ENCODE data around the gene CDHR1. TPM values are rescaled to one million over a fixed set of nuclear protein-coding genes. Genes with fewer than 3 reads are reported as not detected.

The CDHR1 gene
- total RNA-seq, 1 donor: 0.31 TPM

- Histone ChIP-seq H3K4me1 (ENCODE audit: insufficient read depth, low read length) (no peaks in the 10 kb centered on the region), H3K4me3 (ENCODE audit: low read length) (no peak overlapping the region), H3K27me3 (ENCODE audit: insufficient read depth, low read length) (no peaks in the 10 kb centered on the region), H3K9me3 (ENCODE audit: low read depth, low read length) (no peaks in the 10 kb centered on the region)
Observed at GRCh38 chr10:84247496-84247895, 53.2 kb downstream of the CDHR1 start.

DNA sequence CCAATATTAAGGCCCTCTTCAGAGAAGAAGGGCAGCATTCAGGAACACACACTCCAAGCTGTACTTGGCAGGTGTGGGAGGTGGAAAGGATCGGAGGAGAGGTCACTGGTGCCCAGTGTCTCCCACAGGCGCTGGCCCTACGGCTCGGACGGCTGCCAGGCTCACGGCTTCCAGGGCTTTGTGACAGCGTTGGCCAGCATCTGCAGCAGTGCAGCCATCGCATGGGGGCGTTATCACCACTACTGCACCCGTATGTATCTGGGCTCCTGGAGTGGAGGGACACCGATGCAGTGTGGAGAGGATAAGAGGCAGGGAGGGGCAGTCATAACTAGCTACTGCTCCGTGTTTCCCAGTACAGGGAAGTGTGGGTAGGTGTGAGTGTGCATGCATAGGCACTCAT is 54.5 kb downstream of the CDHR1 start:
- Histone ChIP-seq H3K4me3 (ENCODE audit: low read length) (no peak overlapping the region), H3K27me3 (ENCODE audit: insufficient read depth, low read length) (no peaks in the 10 kb centered on the region), H3K9me3 (ENCODE audit: low read depth, low read length) (no peaks in the 10 kb centered on the region), H3K4me1 (ENCODE audit: insufficient read depth, low read length) (no peaks in the 10 kb centered on the region)

DNA sequence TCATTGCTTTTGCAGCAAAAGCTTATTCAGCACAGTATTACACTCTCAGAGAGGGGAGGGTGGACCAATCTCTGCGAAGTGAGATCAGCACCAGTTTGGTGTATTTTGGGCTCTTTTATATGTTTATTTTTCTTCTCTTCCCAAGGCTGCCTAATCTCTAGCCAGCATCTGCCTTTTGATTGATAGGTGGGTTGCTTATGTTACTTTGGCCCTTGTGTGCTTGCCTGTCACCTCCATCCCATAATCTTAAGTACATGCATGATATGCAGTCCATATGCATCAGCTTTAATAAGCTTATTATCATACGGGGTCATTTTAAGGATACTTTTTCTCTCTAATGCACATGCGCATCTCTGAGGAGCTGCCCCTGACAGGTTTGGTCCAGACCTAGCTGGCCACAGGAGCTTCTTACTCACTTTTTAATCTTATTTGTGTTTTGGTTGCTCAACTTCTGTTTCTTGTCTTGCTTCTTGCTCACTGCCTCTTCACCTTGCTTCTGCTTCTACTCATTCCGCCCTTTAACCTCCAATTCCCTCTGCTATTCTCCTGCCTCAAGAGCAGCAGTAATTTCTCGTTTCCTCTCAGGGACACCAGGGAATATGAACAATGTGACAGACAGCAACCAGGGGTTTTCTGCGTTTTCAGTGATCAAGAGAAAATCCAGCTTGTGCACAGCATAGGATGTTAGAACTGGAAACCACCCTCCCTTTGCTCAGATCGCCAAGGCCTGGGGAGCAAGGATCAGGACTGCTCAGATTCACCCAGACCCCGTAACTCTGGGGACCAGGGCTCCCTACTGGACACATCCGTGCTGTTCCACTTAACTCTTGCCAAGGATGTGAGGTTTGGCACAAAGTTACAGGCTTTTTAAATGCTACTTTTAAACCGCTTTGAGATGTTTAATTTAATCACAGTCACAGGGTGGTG is 60.5 kb downstream of the CDHR1 start:
- Histone ChIP-seq H3K4me1 (ENCODE audit: insufficient read depth, low read length) (no peaks in the 10 kb centered on the region), H3K4me3 (ENCODE audit: low read length) (no peak overlapping the region), H3K27me3 (ENCODE audit: insufficient read depth, low read length) (no peaks in the 10 kb centered on the region), H3K9me3 (ENCODE audit: low read depth, low read length) (no peaks in the 10 kb centered on the region)

DNA sequence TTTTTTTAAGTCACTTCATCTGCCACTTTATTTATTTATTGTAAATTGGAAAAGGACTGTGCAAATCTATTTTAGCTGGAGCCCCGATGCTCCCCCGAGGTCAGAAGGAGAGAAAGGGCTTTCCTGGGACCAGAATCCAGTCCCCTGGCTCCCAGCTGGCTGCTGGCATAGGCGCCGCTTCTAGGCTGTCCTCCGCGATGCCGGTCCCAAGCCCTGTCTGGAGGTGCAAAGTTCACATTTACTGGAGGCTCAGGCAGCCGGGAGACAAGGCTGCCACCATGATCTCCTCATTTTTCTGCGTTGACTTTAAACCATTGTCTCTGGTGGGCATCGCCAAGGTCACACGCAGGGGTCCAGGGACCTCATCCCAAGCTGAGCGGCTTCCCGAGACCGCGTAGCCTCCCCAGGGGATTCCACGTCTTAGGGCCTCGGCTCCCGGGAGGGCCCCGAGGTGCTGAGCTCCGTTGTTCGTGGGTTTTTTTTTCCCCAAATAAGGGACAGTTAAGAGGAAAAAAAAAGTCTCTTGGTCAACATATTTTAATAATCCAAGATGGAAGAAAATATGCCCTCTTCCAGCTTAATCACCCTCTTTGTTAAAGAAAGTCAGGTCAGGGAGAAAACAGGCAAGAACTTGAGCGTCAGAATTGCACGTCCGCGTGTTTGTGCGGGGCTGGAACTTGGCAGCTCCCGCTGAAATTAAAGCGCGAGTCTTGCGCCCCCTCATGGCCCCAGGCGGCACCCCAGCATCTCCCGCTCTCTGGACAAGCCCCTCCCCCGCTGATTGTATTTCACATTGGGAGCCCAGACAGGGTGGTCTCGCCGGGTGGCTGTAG is 62.4 kb downstream of the CDHR1 start:
- H3K4me1 ChIP-seq (ENCODE audit: insufficient read depth, low read length): no peaks in the 10 kb centered on the region

GRCh38 chr10:84257343-84258020 is 63.1 kb downstream of the CDHR1 start:
- no peaks in the 10 kb centered on the region for H3K9me3 ChIP-seq (ENCODE audit: low read depth, low read length)
- no peaks in the 10 kb centered on the region for H3K27me3 ChIP-seq (ENCODE audit: insufficient read depth, low read length)
- H3K4me3 ChIP-seq (ENCODE audit: low read length): no peak overlapping the region
- H3K4me1 ChIP-seq (ENCODE audit: insufficient read depth, low read length): no peaks in the 10 kb centered on the region

More for the DNA sequence above, 62.4 kb downstream of the CDHR1 start:
- Histone ChIP-seq H3K27me3 (ENCODE audit: insufficient read depth, low read length) (no peaks in the 10 kb centered on the region), H3K4me3 (ENCODE audit: low read length) (no peak overlapping the region), H3K9me3 (ENCODE audit: low read depth, low read length) (no peaks in the 10 kb centered on the region)

DNA sequence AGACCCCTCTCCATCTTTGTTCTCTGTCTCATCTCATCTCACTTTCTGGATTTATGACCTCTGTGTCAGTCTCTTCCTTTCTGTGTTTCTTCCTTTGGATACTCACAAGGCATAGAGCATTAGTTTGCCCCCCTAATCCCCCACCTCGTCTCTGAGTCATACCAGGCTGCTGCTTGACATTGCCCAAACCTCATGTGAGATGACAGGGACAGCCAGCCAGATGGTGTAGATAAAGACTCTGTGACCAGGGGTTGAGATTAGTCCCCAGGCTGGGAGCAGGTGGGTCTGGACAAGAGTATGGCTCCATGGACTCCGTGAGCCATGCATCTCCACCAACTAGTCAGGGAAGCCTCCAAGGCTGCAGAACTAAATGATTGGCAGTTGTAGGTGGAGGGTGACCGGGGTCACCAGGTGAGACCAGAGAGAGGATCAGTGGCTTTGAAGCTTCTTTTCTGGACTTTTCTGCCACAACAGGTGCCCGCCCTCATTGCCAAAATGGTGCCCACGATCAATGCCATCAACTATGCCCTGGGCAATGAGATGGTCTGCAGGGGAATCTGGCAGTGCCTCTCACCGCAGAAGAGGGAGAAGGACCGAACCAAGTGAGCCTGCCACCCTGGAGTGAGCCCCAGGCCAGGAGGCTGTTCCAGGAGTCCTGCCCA is 63.8 kb downstream of the CDHR1 start:
- H3K27me3 ChIP-seq (ENCODE audit: insufficient read depth, low read length): no peaks in the 10 kb centered on the region
- no peaks in the 10 kb centered on the region for H3K9me3 ChIP-seq (ENCODE audit: low read depth, low read length)
- no peak overlapping the region for H3K4me3 ChIP-seq (ENCODE audit: low read length)
- no peaks in the 10 kb centered on the region for H3K4me1 ChIP-seq (ENCODE audit: insufficient read depth, low read length)

DNA sequence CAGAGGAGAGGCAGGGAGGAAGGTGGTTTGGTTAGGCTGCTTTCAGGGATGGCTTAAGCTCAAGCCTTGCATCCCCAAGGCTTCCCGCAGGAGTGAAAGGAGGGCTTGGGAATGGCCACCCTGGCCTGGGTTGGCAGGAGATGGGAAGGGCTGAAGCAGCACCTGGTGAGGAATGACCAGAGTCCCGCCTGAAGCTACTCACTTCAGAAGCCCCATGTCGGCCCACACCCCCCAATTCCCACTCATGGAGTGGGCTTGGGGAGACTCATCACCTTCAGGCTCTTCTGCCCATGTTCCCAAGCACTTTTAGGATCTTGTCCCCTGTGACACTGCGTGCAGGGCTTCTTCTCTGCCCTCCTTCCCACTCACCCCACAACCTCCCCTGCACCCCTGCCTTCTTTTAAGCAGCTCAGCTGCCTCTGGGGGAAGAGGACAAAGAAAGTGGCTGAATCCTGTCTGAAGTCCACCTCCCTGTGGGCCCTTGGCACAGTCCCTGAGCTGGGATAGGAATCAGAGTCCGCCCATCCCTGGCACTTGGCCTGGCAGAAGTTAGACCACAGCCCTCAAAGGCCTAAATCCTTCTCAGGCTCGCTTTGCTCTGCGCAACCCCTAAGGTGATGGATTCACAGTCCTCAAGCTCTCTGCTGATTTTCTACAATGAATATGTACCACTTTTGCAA is 67.0 kb downstream of the CDHR1 start:
- Histone ChIP-seq H3K27me3 (ENCODE audit: insufficient read depth, low read length) (peaks cover 5% of the 10 kb centered on the region), H3K4me3 (ENCODE audit: low read length) (no peak overlapping the region), H3K4me1 (ENCODE audit: insufficient read depth, low read length) (no peaks in the 10 kb centered on the region), H3K9me3 (ENCODE audit: low read depth, low read length) (no peaks in the 10 kb centered on the region)

GRCh38 chr10:84262190-84262956 is 68.0 kb downstream of the CDHR1 start:
- Histone ChIP-seq H3K27me3 (ENCODE audit: insufficient read depth, low read length) (peaks cover 5% of the 10 kb centered on the region), H3K4me3 (ENCODE audit: low read length) (no peak overlapping the region), H3K9me3 (ENCODE audit: low read depth, low read length) (no peaks in the 10 kb centered on the region), H3K4me1 (ENCODE audit: insufficient read depth, low read length) (no peaks in the 10 kb centered on the region)

- Histone ChIP-seq H3K27me3 (ENCODE audit: insufficient read depth, low read length) (peaks cover 5% of the 10 kb centered on the region), H3K9me3 (ENCODE audit: low read depth, low read length) (no peaks in the 10 kb centered on the region), H3K4me1 (ENCODE audit: insufficient read depth, low read length) (no peaks in the 10 kb centered on the region), H3K4me3 (ENCODE audit: low read length) (no peak overlapping the region)
Observed at GRCh38 chr10:84263716-84264115, 69.4 kb downstream of the CDHR1 start.

DNA sequence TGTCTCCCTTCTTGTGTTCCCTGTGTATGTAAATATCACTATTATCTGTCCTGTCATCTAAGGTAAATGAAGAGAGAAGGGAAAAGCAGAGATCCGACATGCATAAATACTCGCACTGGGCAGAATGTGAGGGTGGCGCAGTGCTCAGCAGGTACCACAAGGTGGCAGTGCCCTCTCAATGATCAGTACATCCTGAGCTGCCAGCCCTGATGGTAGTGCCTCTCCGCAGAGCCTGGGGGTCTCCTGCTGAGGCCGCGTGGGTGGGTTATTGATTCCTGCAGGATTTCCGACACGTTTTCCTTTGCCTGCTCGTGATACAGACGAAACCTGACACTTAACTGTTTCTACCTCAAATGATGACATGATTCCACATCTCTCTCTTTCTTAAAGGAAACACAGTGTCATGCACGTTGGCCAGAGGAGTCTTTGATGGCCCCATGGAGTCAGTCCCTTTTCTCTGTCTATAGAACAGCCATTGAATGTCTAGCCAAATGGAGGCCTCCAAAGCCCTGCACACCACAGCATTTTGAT is 70.3 kb downstream of the CDHR1 start:
- Histone ChIP-seq H3K9me3 (ENCODE audit: low read depth, low read length) (no peaks in the 10 kb centered on the region), H3K27me3 (ENCODE audit: insufficient read depth, low read length) (peaks cover 8% of the 10 kb centered on the region), H3K4me1 (ENCODE audit: insufficient read depth, low read length) (no peaks in the 10 kb centered on the region), H3K4me3 (ENCODE audit: low read length) (no peak overlapping the region)

- Histone ChIP-seq H3K9me3 (ENCODE audit: low read depth, low read length) (no peaks in the 10 kb centered on the region), H3K4me1 (ENCODE audit: insufficient read depth, low read length) (no peaks in the 10 kb centered on the region), H3K4me3 (ENCODE audit: low read length) (no peak overlapping the region), H3K27me3 (ENCODE audit: insufficient read depth, low read length) (peaks cover 8% of the 10 kb centered on the region)
Observed at GRCh38 chr10:84265418-84265817, 71.1 kb downstream of the CDHR1 start.

GRCh38 chr10:84267503-84268126 is 73.3 kb downstream of the CDHR1 start:
- Histone ChIP-seq H3K4me3 (ENCODE audit: low read length) (no peak overlapping the region), H3K4me1 (ENCODE audit: insufficient read depth, low read length) (no peaks in the 10 kb centered on the region), H3K9me3 (ENCODE audit: low read depth, low read length) (no peaks in the 10 kb centered on the region), H3K27me3 (ENCODE audit: insufficient read depth, low read length) (peaks cover 11% of the 10 kb centered on the region)

DNA sequence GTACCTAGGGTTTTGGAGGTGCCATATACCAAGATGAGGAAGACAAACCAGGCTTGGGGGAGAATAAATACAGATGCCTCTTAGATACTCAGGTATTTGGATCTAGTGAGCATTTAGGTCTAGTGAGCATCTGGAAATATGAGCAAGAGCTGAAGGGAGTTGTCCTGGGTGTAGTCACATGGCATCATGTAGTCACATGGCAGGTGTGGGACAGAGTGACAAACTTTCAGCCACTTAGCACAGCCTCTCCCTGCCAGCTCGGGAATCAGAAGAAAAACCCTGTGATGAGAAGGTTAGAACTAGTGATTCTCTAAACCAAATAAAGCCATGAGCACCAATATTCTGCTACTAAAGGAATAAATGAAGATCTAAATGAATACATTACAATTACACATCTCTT is 74.8 kb downstream of the CDHR1 start:
- Histone ChIP-seq H3K27me3 (ENCODE audit: insufficient read depth, low read length) (peaks cover 7% of the 10 kb centered on the region), H3K4me1 (ENCODE audit: insufficient read depth, low read length) (no peaks in the 10 kb centered on the region), H3K4me3 (ENCODE audit: low read length) (no peak overlapping the region), H3K9me3 (ENCODE audit: low read depth, low read length) (no peaks in the 10 kb centered on the region)

Measured in mononuclear cell (primary cell).